IMR-90 (cell line): ENCODE results near the gene TTC7B. TPM values are rescaled to one million over a fixed set of nuclear protein-coding genes. Genes with fewer than 3 reads are reported as not detected.

Experiments
- ATAC-seq: fragments of 200-7000 bp; cut with Tn5 transposase; 2 replicates; pipeline ENCODE4 v1.9.1; 2020; ENCODE audit warnings: low read depth, mild to moderate bottlenecking, moderate library complexity
- BruUV-seq: library from RNA; stranded (reverse); fragments of 400-500 nt; replicated peaks from 2 replicates; lab custom pipeline; 2021; lab: Mats Ljungman, UMichigan
- CTCF ChIA-PET: fragments of 300-600 bp; formaldehyde crosslinking; extraction: SDS; loops from one replicate; lab custom pipeline; 2021; ENCODE audit warnings: antibody characterized with exemption; lab: Yijun Ruan, JAX
- POLR2A ChIA-PET: fragments of 300-600 bp; sonication (Branson Sonifier 250); formaldehyde crosslinking; loops from one replicate; lab custom pipeline; 2022; ENCODE audit warnings: antibody characterized with exemption; ENCODE audit not compliant: unreplicated experiment; lab: Charles Lee
- DNase-seq: peaks from one replicate; pipeline ENCODE4 v3.0.0; 2013
- H2AFZ ChIP-seq: replicated peaks from 2 replicates; pipeline ENCODE3; 2013; ENCODE audit warnings: low read length, mild to moderate bottlenecking; ENCODE audit not compliant: poor library complexity
- H2AK5ac ChIP-seq: 2 replicates; pipeline ENCODE4 v1.6.1; 2013; ENCODE audit warnings: low read depth, low read length, inconsistent platforms
- H2AK9ac ChIP-seq: replicated peaks from 2 replicates; pipeline ENCODE3; 2013; ENCODE audit warnings: mild to moderate bottlenecking, low read depth, low read length, moderate library complexity; ENCODE audit not compliant: poor library complexity
- H2BK120ac ChIP-seq: 2 replicates; pipeline ENCODE4 v1.6.1; 2013; ENCODE audit warnings: low read depth, low read length, inconsistent platforms
- H2BK15ac ChIP-seq: 3 replicates; pipeline ENCODE4 v1.6.1; 2013; ENCODE audit warnings: low read depth, low read length, inconsistent platforms
- H2BK20ac ChIP-seq: 2 replicates; pipeline ENCODE4 v1.6.1; 2013; ENCODE audit warnings: low read depth, mild to moderate bottlenecking, inconsistent platforms, low read length, moderate library complexity
- H2BK5ac ChIP-seq: 2 replicates; pipeline ENCODE4 v1.6.1; 2013; ENCODE audit warnings: mild to moderate bottlenecking, low read depth, low read length, inconsistent platforms; ENCODE audit not compliant: poor library complexity, severe bottlenecking
- H3K14ac ChIP-seq: replicated peaks from 2 replicates; pipeline ENCODE4 v1.6.1; 2013; ENCODE audit warnings: low read depth, low read length, inconsistent platforms
- H3K18ac ChIP-seq: 2 replicates; pipeline ENCODE4 v1.6.1; 2013; ENCODE audit warnings: low read depth, low read length, control low read depth
- H3K23ac ChIP-seq: 2 replicates; pipeline ENCODE4 v1.6.1; 2013; ENCODE audit warnings: low read depth, low read length, inconsistent platforms
- H3K27ac ChIP-seq: 2 replicates; pipeline ENCODE4 v1.5.1; 2013; ENCODE audit warnings: mild to moderate bottlenecking, control low read depth, low read length; ENCODE audit not compliant: insufficient read depth
- H3K27me3 ChIP-seq: 2 replicates; pipeline ENCODE4 v1.6.1; 2013; ENCODE audit warnings: low read length; ENCODE audit not compliant: control insufficient read depth, insufficient read depth
- H3K36me3 ChIP-seq: 2 replicates; pipeline ENCODE4 v1.6.1; 2013; ENCODE audit warnings: low read length, mixed read lengths; ENCODE audit not compliant: control insufficient read depth, insufficient read depth
- H3K4ac ChIP-seq: 2 replicates; pipeline ENCODE4 v1.6.1; 2013; ENCODE audit warnings: low read depth, low read length, inconsistent platforms
- H3K4me1 ChIP-seq: 2 replicates; pipeline ENCODE4 v1.6.1; 2013; ENCODE audit warnings: low read length, mixed read lengths; ENCODE audit not compliant: control insufficient read depth, insufficient read depth
- H3K4me2 ChIP-seq: 2 replicates; pipeline ENCODE4 v1.6.1; 2013; ENCODE audit warnings: low read depth, mild to moderate bottlenecking, control low read depth, low read length, moderate library complexity
- H3K4me3 ChIP-seq: 2 replicates; pipeline ENCODE4 v1.5.1; 2013; ENCODE audit warnings: low read depth, mild to moderate bottlenecking, control low read depth, low read length, moderate library complexity; ENCODE audit not compliant: insufficient read depth
- H3K56ac ChIP-seq: 2 replicates; pipeline ENCODE4 v1.6.1; 2013; ENCODE audit warnings: low read length, inconsistent platforms; ENCODE audit not compliant: insufficient read depth; ENCODE audit errors: extremely low read depth
- H3K79me1 ChIP-seq, 2 experiments: 2 replicates each; pipeline ENCODE4 v1.6.1; 2013; ENCODE audit warnings: low read length in 2 of 2, inconsistent platforms in 1 of 2, low read depth in 1 of 2
- H3K9ac ChIP-seq: 2 replicates; pipeline ENCODE4 v1.6.1; 2013; ENCODE audit warnings: low read depth, low read length, control low read depth
- H3K9me1 ChIP-seq: 2 replicates; pipeline ENCODE4 v1.6.1; 2013; ENCODE audit warnings: low read length, inconsistent platforms; ENCODE audit not compliant: insufficient read depth
- H3K9me3 ChIP-seq: 2 replicates; pipeline ENCODE4 v1.6.1; 2013; ENCODE audit warnings: low read length; ENCODE audit not compliant: control insufficient read depth, insufficient read depth
- H4K20me1 ChIP-seq: 2 replicates; pipeline ENCODE4 v1.6.1; 2013; ENCODE audit warnings: low read length, inconsistent platforms; ENCODE audit not compliant: insufficient read depth
- H4K5ac ChIP-seq: 2 replicates; pipeline ENCODE4 v1.6.1; 2013; ENCODE audit warnings: mild to moderate bottlenecking, low read depth, low read length, control low read depth
- H4K8ac ChIP-seq, 2 experiments: 2 replicates each; pipeline ENCODE4 v1.6.1; 2013; ENCODE audit warnings: low read depth in 2 of 2, low read length in 2 of 2, control low read depth in 1 of 2, inconsistent platforms in 1 of 2
- H4K91ac ChIP-seq: 2 replicates; pipeline ENCODE4 v1.6.1; 2013; ENCODE audit warnings: low read depth, low read length, inconsistent platforms; ENCODE audit not compliant: insufficient read depth
- BHLHE40 ChIP-seq: fragments of 150-350 bp; IDR thresholded peaks from 2 replicates; pipeline ENCODE4 v1.6.1; 2016; ENCODE audit warnings: mild to moderate bottlenecking, low read depth, low read length
- CEBPB ChIP-seq: IDR thresholded peaks from 2 replicates; pipeline ENCODE4 v1.6.1; 2012; ENCODE audit warnings: low read depth, low read length, improper control_type of control experiment
- CHD1 ChIP-seq: IDR thresholded peaks from 2 replicates; pipeline ENCODE4 v1.6.1; 2012; ENCODE audit warnings: low read depth, low read length, improper control_type of control experiment
- FOS ChIP-seq: fragments of 150-350 bp; IDR thresholded peaks from 2 replicates; pipeline ENCODE4 v1.6.1; 2016; ENCODE audit warnings: low read depth, low read length
- MAFK ChIP-seq: IDR thresholded peaks from 2 replicates; pipeline ENCODE4 v1.6.1; 2012; ENCODE audit warnings: low read depth, low read length, improper control_type of control experiment
- MAZ ChIP-seq: IDR thresholded peaks from 2 replicates; pipeline ENCODE4 v1.6.1; 2012; ENCODE audit warnings: low read depth, mild to moderate bottlenecking, low read length, improper control_type of control experiment, moderate library complexity, borderline replicate concordance
- MXI1 ChIP-seq: IDR thresholded peaks from 2 replicates; pipeline ENCODE4 v1.6.1; 2012; ENCODE audit warnings: low read depth, mild to moderate bottlenecking, low read length, moderate library complexity, borderline replicate concordance
- NFE2L2 ChIP-seq: fragments of 150-350 bp; IDR thresholded peaks from 2 replicates; pipeline ENCODE4 v1.6.1; 2016; ENCODE audit warnings: low read depth, mild to moderate bottlenecking, low read length
- POLR2A ChIP-seq: IDR thresholded peaks from 2 replicates; pipeline ENCODE4 v1.6.1; 2012; ENCODE audit warnings: mild to moderate bottlenecking, low read depth, low read length
- RAD21 ChIP-seq: IDR thresholded peaks from 2 replicates; pipeline ENCODE4 v1.6.1; 2012; ENCODE audit warnings: low read length, improper control_type of control experiment
- RCOR1 ChIP-seq: IDR thresholded peaks from 2 replicates; pipeline ENCODE4 v1.6.1; 2012; ENCODE audit warnings: mild to moderate bottlenecking, low read length, improper control_type of control experiment; ENCODE audit not compliant: insufficient replicate concordance
- RFX5 ChIP-seq: IDR thresholded peaks from 2 replicates; pipeline ENCODE4 v1.8.0; 2012; ENCODE audit warnings: low read depth, mild to moderate bottlenecking, low read length, moderate library complexity
- SMC3 ChIP-seq: fragments of 150-350 bp; IDR thresholded peaks from 2 replicates; pipeline ENCODE4 v1.6.1; 2016; ENCODE audit warnings: low read depth, mild to moderate bottlenecking, antibody characterized with exemption, low read length, moderate library complexity
- WGBS, 2 experiments: methylation state at CpG; one replicate each; pipeline versions ENCODE4 v1.1.5 to v1.1.7; 2013; ENCODE audit warnings: missing lambda C conversion rate in 2 of 2; ENCODE audit not compliant: insufficient read length in 1 of 2; ENCODE audit errors: extremely low coverage in 2 of 2; 5-methylcytosine and 5-hydroxymethylcytosine counted together
- dilution Hi-C: fragments of 300-500 bp; cut with HindIII; formaldehyde crosslinking; loops from one replicate; pipeline ENCODE4 v1.14.3; 2018; ENCODE audit warnings: low sequenced_read_pairs; ENCODE audit not compliant: unreplicated experiment
- in situ Hi-C: fragments of 300-500 bp; cut with MboI; formaldehyde crosslinking; loops from 3 replicates; pipeline ENCODE4 v1.14.3; 2019; ENCODE audit warnings: low sequenced_read_pairs, inconsistent platforms, mixed read lengths
- intact Hi-C: fragments of 100-400 bp; cut with micrococcal nuclease; formaldehyde crosslinking; loops from 2 replicates; pipeline ENCODE4 v1.10.0; 2022
- polyA plus RNA-seq, 3 experiments: library from polyadenylated mRNA; depleted of rRNA; stranded (reverse); fragments of >200 nt; gene quantifications; 2 replicates each; pipeline ENCODE4 v1.2.3, GENCODE V29; 2012; ENCODE audit warnings: low replicate concordance in 1 of 3
- total RNA-seq: library from RNA; depleted of rRNA; stranded (reverse); fragments of >200 nt; gene quantifications from 2 replicates; pipeline ENCODE4 v1.2.3, GENCODE V29; 2012
- TF ChIP-seq, protein P1 (sequence below): fragments of 150-350 bp; IDR thresholded peaks from 2 replicates; pipeline ENCODE4 v1.6.1; 2017; ENCODE audit warnings: mild to moderate bottlenecking, antibody characterized with exemption, low read length, low read depth
- TF ChIP-seq, protein P2 (sequence below): conservative IDR thresholded peaks from 2 replicates; pipeline ENCODE4 v1.5.1; 2012; ENCODE audit warnings: mild to moderate bottlenecking, low read depth, low read length, improper control_type of control experiment
- TF ChIP-seq, protein P3 (sequence below): fragments of 150-350 bp; IDR thresholded peaks from 2 replicates; pipeline ENCODE4 v1.6.1; 2016; ENCODE audit warnings: low read depth, mild to moderate bottlenecking, low read length, moderate library complexity, borderline replicate concordance

The TTC7B gene
- total and polyA plus RNA-seq, 2 of the 4 experiments (the other 2 are of a cell fraction) = 18.1 to 35.3 TPM

DNA sequence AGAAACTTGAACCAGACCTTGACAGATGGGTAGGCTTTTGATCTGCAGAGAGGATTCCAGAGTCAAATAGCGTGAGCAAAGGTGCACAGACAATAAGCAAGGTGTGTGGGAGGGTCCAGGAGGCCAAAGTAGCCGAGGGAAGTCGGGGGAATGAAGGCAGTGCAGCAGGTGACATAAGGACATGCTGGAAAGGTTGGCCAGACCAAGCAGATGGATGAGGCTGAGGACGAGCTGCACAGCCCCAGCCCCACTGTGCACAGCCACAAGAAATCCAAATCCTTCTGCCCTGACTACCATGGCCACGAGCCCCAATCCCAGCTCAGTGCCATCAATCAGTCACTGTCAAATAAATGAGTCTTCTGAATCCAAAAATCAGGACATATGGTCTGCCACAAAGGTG is 5.4 kb downstream of the TTC7B start:
- Histone ChIP-seq H2BK20ac (no peak overlapping the region), H3K4me2 (no peak overlapping the region), H4K8ac (no peak overlapping the region), H3K79me1 (peaks cover 53 to 86% of the 10 kb centered on the region in 2 experiments), H3K9ac (no peak overlapping the region), H3K18ac (no peak overlapping the region), H2BK5ac (no peak overlapping the region), H3K9me3 (no peaks in the 10 kb centered on the region), H3K36me3 (no peaks in the 10 kb centered on the region), H3K23ac (no peak overlapping the region), H3K14ac (no peak overlapping the region), H3K4me3 (no peak overlapping the region), H4K91ac (no peak overlapping the region), H2AFZ (no peak overlapping the region), H3K4me1 (peaks cover 7% of the 10 kb centered on the region), H3K27ac (no peak overlapping the region), H2BK120ac (no peak overlapping the region), H3K9me1 (peaks cover 8% of the 10 kb centered on the region), H3K27me3 (no peaks in the 10 kb centered on the region), H2AK5ac (no peak overlapping the region), H2BK15ac (no peak overlapping the region), H3K56ac (no peak overlapping the region), H3K4ac (no peak overlapping the region), H4K5ac (no peak overlapping the region), H4K20me1 (peaks cover 36% of the 10 kb centered on the region; the same call in 1 of the 2 replicates), H2AK9ac (no peak overlapping the region)
- no TSS peak for BruUV-seq
- in situ Hi-C loops (no loop called here), intact Hi-C loops (no loop called here), dilution Hi-C loops (no loop called here)
- CTCF ChIA-PET = no interaction called here
- POLR2A ChIA-PET = no interaction called here
- no CpG with 5 or more reads among the region's 5 CpGs for WGBS, 2 experiments
- ATAC-seq (no peak), DNase-seq (no peak)
- TF ChIP-seq BHLHE40 (no peak), CEBPB (no peak), POLR2A (no peak), RAD21 (no peak), MXI1 (no peak), MAFK (no peak), FOS (no peak), NFE2L2 (no peak), CHD1 (no peak), SMC3 (no peak), RCOR1 (no peak), RFX5 (no peak), MAZ (no peak)
- TF ChIP-seq, protein P1, sequence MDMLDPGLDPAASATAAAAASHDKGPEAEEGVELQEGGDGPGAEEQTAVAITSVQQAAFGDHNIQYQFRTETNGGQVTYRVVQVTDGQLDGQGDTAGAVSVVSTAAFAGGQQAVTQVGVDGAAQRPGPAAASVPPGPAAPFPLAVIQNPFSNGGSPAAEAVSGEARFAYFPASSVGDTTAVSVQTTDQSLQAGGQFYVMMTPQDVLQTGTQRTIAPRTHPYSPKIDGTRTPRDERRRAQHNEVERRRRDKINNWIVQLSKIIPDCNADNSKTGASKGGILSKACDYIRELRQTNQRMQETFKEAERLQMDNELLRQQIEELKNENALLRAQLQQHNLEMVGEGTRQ = no peak
- TF ChIP-seq, protein P2, sequence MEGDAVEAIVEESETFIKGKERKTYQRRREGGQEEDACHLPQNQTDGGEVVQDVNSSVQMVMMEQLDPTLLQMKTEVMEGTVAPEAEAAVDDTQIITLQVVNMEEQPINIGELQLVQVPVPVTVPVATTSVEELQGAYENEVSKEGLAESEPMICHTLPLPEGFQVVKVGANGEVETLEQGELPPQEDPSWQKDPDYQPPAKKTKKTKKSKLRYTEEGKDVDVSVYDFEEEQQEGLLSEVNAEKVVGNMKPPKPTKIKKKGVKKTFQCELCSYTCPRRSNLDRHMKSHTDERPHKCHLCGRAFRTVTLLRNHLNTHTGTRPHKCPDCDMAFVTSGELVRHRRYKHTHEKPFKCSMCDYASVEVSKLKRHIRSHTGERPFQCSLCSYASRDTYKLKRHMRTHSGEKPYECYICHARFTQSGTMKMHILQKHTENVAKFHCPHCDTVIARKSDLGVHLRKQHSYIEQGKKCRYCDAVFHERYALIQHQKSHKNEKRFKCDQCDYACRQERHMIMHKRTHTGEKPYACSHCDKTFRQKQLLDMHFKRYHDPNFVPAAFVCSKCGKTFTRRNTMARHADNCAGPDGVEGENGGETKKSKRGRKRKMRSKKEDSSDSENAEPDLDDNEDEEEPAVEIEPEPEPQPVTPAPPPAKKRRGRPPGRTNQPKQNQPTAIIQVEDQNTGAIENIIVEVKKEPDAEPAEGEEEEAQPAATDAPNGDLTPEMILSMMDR = no peak
- TF ChIP-seq, protein P3, sequence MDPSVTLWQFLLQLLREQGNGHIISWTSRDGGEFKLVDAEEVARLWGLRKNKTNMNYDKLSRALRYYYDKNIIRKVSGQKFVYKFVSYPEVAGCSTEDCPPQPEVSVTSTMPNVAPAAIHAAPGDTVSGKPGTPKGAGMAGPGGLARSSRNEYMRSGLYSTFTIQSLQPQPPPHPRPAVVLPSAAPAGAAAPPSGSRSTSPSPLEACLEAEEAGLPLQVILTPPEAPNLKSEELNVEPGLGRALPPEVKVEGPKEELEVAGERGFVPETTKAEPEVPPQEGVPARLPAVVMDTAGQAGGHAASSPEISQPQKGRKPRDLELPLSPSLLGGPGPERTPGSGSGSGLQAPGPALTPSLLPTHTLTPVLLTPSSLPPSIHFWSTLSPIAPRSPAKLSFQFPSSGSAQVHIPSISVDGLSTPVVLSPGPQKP = no peak
